ENCODE measurements around the gene TTC13. TPM values are rescaled to one million over a fixed set of nuclear protein-coding genes. Genes with fewer than 3 reads are reported as not detected.
A peak's percentile ranks its signal among the peaks of the same experiment; 100 is the strongest.

Gene TTC13
- total RNA-seq, 3 donors from 2014 or later (not counting 1 experiment from before 2014, with no cell fraction given): 72.4 to 90.1 (median 80.4) TPM

DNA sequence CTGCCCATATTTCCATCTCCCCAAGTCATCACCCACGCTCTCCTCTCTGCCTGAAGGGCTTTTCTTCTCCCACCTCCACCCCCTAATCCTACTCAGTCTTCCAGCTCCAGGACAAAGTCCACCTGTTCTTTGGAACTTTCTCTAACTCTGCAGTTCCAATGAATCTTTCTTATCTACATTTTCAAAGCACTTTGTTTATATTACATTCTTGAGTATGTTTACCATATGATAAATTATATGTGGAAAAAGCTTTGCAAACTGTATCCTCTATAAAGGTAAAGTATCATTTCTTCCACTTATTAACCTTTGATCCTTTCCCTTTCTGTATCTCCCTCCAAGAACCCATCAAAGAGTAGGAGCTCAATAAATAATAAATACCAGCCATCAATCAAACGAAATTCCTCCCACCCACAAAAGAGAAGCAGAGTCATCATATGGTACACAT, 39.7 kb downstream of the TTC13 start:
- H3K36me3 ChIP-seq (ENCODE audit: control insufficient read depth, insufficient read depth, low read length): peaks cover 54% of the 10 kb centered on the region
- H3K9me3 ChIP-seq (ENCODE audit: control insufficient read depth, insufficient read depth, low read length): no peaks in the 10 kb centered on the region
- DNase-seq: no peak
- H3K27me3 ChIP-seq (ENCODE audit: control insufficient read depth, insufficient read depth, low read length): no peaks in the 10 kb centered on the region
- ATAC-seq: no peak
- WGBS (ENCODE audit: insufficient coverage): 100% methylated on average over 2 of the region's 2 CpGs
- no peak for TF ChIP-seq CTCF (IDR thresholded peaks at IDR 0.05)
- no peaks in the 10 kb centered on the region for H3K9me3 Mint-ChIP-seq
- peaks cover 22 to 50% of the 10 kb centered on the region in 2 donors for H3K4me1 Mint-ChIP-seq
- peaks cover 9% of the 10 kb centered on the region for H3K36me3 Mint-ChIP-seq
- H3K27ac Mint-ChIP-seq: peak overlapping the region; percentile 12 to 35
- no peaks in the 10 kb centered on the region for H3K4me1 ChIP-seq (ENCODE audit: control insufficient read depth, insufficient read depth, low read length)
- intact Hi-C loops (cut with micrococcal nuclease): no loop called here
- no peak overlapping the region for H3K4me3 ChIP-seq (ENCODE audit: low read length)
- H3K27ac ChIP-seq (ENCODE audit: low read length): no peak overlapping the region
- no peaks in the 10 kb centered on the region for H3K27me3 Mint-ChIP-seq (ENCODE audit: low read depth in 2 of 2)
- no peak overlapping the region for H3K4me3 Mint-ChIP-seq

DNA sequence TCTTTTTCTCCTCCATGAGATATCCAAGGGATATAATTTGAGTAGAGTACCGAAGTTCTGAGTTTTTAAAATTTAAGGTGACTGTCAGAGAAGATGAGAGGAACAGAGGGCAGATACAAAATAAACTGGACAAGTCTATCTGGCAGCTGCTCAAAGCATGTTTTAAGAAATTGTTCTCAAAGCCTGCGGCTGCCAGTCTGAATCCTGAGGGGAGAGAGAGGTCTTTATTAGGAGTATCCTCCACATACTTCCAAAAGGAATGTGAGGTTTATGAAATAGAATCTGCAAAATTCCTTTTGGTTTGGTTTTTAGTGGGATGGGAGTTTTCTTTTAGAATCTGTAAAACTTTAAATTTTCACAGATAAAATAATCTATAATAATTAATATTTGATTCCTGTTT, 41.3 kb downstream of the TTC13 start:
- ATAC-seq (no peak), DNase-seq (no peak)
- WGBS (ENCODE audit: insufficient coverage): 93% methylated on average over 1 of the region's 2 CpGs
- intact Hi-C loops (cut with micrococcal nuclease): no loop called here
- no peak overlapping the region for H3K4me3 Mint-ChIP-seq
- no peaks in the 10 kb centered on the region for H3K27me3 ChIP-seq (ENCODE audit: control insufficient read depth, insufficient read depth, low read length)
- H3K4me3 ChIP-seq (ENCODE audit: low read length): no peak overlapping the region
- peaks cover 54% of the 10 kb centered on the region for H3K36me3 ChIP-seq (ENCODE audit: control insufficient read depth, insufficient read depth, low read length)
- H3K36me3 Mint-ChIP-seq: peaks cover 9% of the 10 kb centered on the region
- H3K4me1 ChIP-seq (ENCODE audit: control insufficient read depth, insufficient read depth, low read length): no peaks in the 10 kb centered on the region
- no peak overlapping the region for H3K27ac ChIP-seq (ENCODE audit: low read length)
- no peaks in the 10 kb centered on the region for H3K9me3 ChIP-seq (ENCODE audit: control insufficient read depth, insufficient read depth, low read length)
- H3K27me3 Mint-ChIP-seq (ENCODE audit: low read depth in 2 of 2): no peaks in the 10 kb centered on the region
- peaks cover 16 to 51% of the 10 kb centered on the region in 2 donors for H3K4me1 Mint-ChIP-seq
- H3K27ac Mint-ChIP-seq: peak overlapping the region; percentile 1 to 12
- H3K9me3 Mint-ChIP-seq: no peaks in the 10 kb centered on the region
- no peak for TF ChIP-seq CTCF (IDR thresholded peaks at IDR 0.05)

GRCh38 chr1:230936475-230936874, 42.2 kb downstream of the TTC13 start:
- ATAC-seq (no peak), DNase-seq (no peak)
- no peak for TF ChIP-seq CTCF (IDR thresholded peaks at IDR 0.05)
- H3K4me3 Mint-ChIP-seq: no peak overlapping the region
- H3K4me1 ChIP-seq (ENCODE audit: control insufficient read depth, insufficient read depth, low read length): no peaks in the 10 kb centered on the region
- peaks cover 63% of the 10 kb centered on the region for H3K36me3 ChIP-seq (ENCODE audit: control insufficient read depth, insufficient read depth, low read length)
- intact Hi-C loops (cut with micrococcal nuclease): no loop called here
- 89% methylated on average over 4 of the region's 5 CpGs for WGBS (ENCODE audit: insufficient coverage)
- H3K9me3 ChIP-seq (ENCODE audit: control insufficient read depth, insufficient read depth, low read length): no peaks in the 10 kb centered on the region
- no peaks in the 10 kb centered on the region for H3K9me3 Mint-ChIP-seq
- H3K4me1 Mint-ChIP-seq: peaks cover 16 to 51% of the 10 kb centered on the region in 2 donors
- H3K27me3 ChIP-seq (ENCODE audit: control insufficient read depth, insufficient read depth, low read length): no peaks in the 10 kb centered on the region
- no peak overlapping the region for H3K27ac ChIP-seq (ENCODE audit: low read length)
- no peaks in the 10 kb centered on the region for H3K27me3 Mint-ChIP-seq (ENCODE audit: low read depth in 2 of 2)
- peaks cover 9% of the 10 kb centered on the region for H3K36me3 Mint-ChIP-seq
- no peak overlapping the region for H3K4me3 ChIP-seq (ENCODE audit: low read length)
- H3K27ac Mint-ChIP-seq: peak overlapping the region; percentile 1 to 7

GRCh38 chr1:230935852-230936251, 42.8 kb downstream of the TTC13 start:
- Histone ChIP-seq H3K4me3 (ENCODE audit: low read length) (no peak overlapping the region), H3K9me3 (ENCODE audit: control insufficient read depth, insufficient read depth, low read length) (no peaks in the 10 kb centered on the region), H3K27ac (ENCODE audit: low read length) (no peak overlapping the region), H3K4me1 (ENCODE audit: control insufficient read depth, insufficient read depth, low read length) (no peaks in the 10 kb centered on the region), H3K36me3 (ENCODE audit: control insufficient read depth, insufficient read depth, low read length) (peaks cover 66% of the 10 kb centered on the region), H3K27me3 (ENCODE audit: control insufficient read depth, insufficient read depth, low read length) (no peaks in the 10 kb centered on the region)
- H3K4me1 Mint-ChIP-seq: peaks cover 16 to 50% of the 10 kb centered on the region in 2 donors
- DNase-seq (no peak), ATAC-seq (no peak)
- intact Hi-C loops (cut with micrococcal nuclease): no loop called here
- 95% methylated on average over 6 of the region's 6 CpGs for WGBS (ENCODE audit: insufficient coverage)
- no peak overlapping the region for H3K4me3 Mint-ChIP-seq
- peak overlapping the region; percentile 7 to 46 for H3K27ac Mint-ChIP-seq
- peaks cover 9% of the 10 kb centered on the region for H3K36me3 Mint-ChIP-seq
- no peaks in the 10 kb centered on the region for H3K9me3 Mint-ChIP-seq
- no peaks in the 10 kb centered on the region for H3K27me3 Mint-ChIP-seq (ENCODE audit: low read depth in 2 of 2)
- TF ChIP-seq CTCF (IDR thresholded peaks at IDR 0.05): no peak

Measured in natural killer cell (primary cell).